Raji (cell line): ENCODE results near the gene EXOC4.

Source experiments
- POLR2A ChIP-seq: IDR thresholded peaks from 2 replicates; pipeline ENCODE4 v1.6.1; 2011; ENCODE audit warnings: low read depth, low read length, control low read depth; ENCODE audit not compliant: insufficient read depth

The EXOC4 gene

DNA sequence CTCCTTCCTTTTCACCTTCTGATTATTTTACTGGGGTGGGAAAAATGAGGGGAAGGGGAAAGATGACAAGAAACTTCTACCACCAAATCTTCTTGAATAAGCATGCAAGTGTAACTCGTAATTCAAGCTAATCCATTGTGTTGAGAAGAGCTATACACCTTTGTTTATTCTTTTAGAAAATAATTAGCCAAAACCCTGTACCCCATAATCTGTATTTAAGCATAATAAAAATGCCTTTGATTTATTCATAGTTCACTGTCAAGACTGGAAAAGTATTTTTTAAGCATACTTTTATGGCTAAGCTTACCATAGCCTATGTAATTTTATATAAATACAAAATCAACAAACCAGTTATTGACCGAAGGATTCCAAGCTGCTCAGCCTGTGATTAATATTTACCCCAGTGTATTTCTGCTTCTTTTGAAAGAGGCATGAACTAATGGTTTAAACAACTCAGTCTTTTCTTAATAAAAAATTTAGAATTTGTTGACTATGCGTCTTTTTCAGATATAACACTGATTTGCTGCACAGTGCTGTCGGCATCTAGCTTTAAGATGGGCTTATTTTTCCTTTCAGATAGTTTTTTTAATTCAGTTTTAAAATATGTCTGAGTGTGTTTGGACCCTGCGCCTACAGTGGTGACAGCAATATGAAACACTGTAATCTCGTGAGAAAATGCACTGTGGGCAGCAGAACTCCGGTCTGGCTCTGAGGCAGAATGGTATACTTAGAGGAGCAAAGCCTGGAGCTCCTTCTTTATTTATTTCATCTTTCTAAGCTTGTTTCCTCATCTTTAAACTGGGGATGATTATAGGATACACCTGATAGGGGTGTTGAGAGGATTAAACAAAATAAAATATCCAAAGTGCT lies 635.4 kb downstream of the EXOC4 start:
- TF ChIP-seq POLR2A, result no peak

DNA sequence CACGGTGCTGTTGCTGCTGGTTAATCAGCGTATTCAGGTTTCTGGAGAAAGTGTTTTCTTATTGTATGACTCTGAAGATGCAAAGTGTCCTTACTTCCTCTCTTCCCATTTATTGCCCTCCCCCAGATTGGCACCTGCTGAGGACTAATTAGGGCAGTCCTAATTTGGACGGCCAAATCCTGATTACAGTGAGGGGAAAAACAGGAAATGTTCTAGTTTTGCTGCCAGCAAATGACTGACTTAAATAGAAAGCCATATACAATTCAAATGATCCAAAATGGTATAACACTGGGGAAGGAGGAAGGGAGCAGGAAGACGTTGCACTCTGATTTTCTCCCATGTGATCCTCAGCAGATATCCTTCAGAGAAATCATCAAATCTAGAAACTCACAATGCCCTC lies 651.9 kb downstream of the EXOC4 start:
- no peak for TF ChIP-seq POLR2A

DNA sequence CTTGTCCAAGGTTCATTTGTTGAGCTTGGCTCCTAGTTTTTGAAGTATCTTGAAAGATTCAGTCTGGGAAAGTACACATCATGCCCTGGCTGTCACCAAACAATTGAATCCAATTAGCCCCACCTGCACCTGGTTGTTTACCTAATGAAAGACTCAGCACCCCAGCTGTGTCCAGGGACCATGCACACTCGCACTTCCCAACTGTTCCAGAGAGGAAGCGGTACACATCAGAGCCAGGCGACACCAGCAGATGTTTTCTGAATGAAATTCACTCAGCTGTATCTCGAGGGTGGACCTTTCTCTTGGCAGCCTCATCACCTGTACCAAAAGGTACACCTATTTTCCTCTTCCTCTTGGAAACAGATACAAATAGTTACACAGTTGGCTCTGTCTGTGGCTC lies 657.9 kb downstream of the EXOC4 start:
- TF ChIP-seq POLR2A, result no peak

DNA sequence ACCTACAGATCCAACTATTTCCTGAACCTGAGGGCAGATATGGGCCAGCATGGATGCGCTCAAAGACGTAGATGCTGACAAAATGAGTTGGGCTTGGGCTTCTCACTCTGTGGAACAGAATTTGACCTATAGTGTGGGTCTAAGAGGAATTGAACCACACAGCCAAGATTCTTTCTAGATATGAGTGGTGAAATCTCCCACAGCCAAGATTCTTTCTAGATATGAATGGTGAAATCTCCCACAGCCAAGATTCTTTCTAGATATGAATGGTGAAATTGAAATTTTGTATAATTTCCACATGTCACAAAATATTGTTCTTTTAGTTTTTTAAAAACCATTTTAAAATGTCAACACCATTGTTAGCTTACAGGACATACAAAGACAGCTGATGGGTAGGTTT lies 658.8 kb downstream of the EXOC4 start:
- TF ChIP-seq POLR2A, result no peak

DNA sequence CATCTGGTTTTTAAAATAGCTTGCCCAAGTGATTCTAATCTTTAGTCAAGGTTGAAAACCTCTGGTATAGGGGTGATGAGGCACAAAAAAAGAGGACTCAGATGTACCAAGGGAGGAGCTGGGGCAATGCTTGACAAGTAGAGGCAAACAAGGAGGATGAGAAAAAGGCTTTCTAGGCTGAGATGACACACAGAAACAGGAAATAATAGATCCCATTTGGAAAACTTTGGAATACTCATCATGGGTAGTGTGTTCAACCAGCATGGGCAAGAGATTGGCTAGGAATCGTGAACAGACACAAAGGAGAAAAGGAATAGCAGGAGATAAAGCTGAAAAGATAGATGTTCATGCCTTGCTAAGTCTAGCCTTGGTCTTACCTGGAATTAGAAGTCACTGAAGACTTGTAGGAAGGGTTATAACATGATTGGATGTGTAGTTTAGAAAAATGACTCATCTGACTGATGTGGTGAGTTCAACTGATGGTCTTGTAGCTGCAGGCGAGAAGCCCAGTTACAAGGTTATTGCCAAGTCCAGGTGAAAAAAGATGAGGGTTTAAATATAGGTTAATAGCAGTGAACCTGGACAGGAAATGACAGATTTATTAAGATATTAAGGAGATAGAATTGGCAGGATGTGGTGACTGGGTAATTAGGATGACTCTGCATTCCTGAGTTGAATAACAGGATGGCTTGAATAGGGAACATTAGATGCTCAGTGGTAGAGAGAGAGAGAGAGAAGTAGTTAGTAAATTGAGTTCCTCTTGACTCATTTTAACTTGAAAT lies 660.2 kb downstream of the EXOC4 start:
- no peak for TF ChIP-seq POLR2A

DNA sequence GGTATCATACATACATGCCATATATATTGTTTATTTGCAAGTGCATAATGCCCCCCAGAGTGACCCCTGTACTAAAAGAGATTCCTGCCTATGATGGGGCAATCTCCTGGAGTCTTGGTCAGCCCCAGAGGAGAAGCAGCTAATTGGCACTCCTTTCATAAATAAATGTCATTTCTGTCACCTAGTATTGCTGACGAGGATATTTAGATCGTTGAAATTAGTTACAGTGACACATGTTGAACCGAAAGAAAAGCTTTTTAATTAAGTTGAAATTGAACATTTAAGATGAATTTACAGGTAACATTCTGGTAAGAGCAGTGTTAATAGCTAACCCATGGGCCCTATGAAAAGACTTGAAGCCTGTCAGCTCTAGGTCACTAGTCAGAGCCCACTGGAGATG lies 663.7 kb downstream of the EXOC4 start:
- no peak for TF ChIP-seq POLR2A

DNA sequence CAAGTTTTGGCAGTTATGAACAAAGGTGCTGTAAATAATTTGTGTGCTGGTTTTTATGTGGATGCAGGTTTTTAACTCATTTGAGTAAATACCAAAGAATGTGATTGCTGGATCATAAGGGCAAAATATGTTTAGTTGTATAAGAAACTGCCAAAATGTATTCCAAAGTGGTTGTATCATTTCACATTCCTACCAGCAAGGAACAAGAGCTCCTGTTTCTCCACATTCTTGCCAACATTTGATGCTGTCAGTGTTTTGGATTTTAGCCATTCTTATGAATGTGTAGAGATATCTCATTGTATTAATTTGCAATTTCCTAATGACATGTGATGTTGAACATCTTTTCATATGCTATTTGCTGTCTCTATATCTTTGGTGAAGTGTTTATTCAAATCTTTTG lies 666.9 kb downstream of the EXOC4 start:
- no peak for TF ChIP-seq POLR2A

DNA sequence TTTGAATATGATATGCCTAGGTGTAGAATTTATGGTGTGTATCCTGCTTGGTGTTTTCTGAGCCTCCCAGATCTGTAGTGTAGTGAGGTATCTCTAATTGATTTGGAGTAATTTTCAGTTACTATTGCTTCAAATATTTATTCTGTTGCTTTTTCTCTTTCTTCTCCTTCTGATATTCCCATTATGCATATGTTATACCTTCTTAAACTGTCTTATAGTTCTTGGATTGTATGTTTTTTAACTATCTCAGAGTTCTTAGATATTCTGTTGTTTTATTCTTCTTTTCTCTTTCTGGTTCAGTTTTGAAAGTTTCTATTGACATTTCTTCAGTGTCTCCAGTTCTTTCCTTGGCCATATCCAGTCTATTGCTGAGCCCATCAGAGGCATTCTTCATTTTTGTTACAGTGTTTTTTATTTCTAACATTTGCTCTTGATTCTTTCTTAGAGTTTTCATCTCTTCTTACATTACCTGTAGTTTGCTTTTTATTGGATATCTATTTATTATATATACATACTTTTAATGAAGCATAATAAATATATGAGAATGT lies 668.8 kb downstream of the EXOC4 start:
- TF ChIP-seq POLR2A, result no peak

DNA sequence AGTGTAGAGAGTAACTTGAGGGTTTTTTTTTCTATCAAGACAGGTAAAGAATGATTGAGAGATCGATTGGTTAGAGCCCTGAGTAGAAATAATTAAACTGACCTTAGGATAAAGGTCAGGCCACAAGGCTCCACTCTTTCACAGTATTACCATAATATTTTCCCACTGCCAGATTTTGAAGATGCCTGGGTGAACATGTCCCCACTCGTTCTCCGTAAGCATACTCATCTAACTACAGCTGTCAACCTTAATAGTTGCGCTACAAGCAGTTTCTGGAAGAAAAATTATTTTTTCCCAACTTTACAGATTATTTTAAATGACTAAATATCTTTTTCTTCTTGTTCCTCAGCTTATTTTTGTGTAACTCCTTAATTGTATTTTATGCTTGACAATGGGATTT lies 671.1 kb downstream of the EXOC4 start:
- no peak for TF ChIP-seq POLR2A

DNA sequence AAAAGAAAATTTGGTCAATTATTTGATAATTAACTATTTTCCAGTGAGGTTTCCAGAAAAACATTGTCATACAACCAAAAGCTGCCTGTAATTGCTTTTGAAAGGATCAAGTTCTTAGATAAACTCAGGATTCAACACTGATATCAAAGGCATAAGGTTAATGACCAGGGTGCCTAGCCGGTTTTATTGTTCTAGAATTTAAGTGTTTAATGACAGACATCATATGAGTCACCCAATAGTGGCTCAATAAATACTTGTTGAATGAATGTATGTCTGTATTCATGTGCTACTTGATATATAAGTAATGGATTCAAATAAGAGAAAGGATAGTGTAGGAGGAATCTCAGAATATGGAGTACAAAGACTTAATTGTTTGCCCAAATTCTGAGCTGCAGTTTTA lies 678.2 kb downstream of the EXOC4 start:
- no peak for TF ChIP-seq POLR2A

DNA sequence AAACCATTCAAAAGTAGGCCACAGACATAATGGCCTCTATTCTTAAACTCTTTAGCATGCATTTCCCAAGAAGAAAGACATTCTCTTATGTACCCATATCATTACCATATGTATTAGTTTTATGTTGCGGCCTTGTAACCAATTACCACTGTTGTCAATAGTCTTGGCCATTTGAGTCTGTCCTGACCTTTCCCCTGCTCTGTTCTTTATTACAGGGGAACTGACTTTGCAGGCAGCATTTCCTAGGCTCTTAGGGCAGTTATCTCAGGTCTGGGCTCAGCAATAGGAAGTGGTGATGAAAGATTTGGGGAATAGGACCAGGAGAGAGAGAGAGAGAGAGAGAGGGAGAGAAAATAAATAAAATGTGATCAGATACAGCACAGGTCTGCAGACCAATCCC lies 679.7 kb downstream of the EXOC4 start:
- no peak for TF ChIP-seq POLR2A

DNA sequence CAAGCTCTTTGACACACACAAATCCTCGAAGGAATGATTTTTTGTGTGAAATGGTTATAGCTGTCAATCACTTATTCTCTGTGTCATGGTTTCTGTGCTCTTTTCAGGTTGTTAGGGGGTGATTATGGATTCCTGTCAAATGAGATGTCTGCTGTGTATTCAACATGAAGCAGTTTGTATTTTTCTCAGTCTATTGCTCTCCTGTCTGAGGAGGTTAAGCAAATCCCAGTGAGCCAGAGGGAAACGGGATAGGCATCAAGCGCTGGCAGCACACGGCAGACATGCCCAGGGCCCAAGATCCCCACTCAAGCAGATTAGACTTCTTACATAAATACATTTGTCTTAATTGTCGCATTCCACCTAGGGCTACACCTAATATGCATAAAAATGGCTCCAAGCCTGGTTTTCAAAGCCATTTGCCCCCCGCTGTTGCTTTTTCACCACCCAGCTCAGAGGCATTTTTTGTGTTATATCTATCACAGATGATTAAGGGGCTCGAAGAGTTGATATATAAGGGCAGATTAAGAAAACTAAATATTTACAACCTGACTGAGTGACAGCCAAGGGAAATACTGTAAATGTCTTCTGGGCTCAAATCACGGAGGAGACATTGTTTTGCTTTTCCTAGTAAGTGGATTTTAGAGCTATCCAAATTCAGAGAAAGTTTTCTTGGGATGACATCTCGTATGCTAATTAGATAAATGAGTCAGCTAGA lies 681.5 kb downstream of the EXOC4 start:
- no peak for TF ChIP-seq POLR2A

DNA sequence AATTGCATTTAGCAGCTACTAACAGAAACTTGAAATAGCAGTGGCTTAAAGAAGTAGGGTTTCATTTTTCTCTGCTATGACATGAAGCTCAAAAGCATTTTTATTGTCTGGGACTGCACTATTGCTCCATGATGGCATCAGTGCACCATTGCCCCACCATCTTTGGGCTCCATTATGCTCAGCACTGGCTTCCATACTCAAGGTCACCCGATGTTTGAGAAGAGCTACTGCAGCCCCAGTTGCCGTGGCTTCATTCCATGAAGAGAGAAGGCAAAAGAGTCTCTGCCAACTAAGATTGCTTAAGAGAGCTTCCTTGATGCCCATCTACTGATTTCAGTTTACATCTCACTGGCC lies 682.1 kb downstream of the EXOC4 start:
- no peak for TF ChIP-seq POLR2A

DNA sequence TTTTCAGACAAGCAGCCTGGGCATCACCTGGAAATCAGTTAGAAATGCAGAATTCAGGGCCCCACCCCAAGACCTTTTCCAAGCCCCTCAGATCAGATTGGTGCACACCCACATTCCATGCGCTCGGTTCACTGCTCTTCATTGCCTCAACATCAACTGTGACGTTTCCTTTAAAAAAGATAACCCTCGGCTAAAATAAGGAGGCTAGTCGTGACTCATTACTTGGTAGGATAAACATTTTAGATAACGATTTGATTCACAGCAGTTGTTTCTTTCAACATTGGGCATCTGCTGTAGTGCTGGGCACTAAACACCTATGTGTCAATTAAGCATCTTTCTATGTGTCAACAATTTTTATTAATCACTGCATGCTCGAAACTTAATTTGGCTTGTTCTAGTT lies 683.2 kb downstream of the EXOC4 start:
- no peak for TF ChIP-seq POLR2A

DNA sequence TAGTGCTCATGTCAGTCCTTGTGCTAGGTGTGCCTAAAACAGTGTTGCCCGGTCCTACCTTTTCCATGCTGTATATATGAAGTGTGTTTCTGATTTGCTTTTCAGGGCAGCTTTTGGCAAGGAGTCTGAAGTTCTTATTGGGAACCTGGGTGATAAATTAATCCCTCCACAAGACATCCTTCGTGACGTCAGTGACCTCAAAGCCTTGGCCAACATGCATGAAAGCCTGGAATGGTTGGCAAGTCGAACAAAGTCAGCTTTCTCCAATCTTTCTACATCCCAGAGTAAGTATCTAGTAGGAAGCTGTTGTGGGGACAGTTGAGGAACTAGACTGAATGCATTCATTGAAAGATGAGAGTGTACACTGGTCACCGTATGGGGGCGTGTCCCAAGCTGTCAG lies 684.9 kb downstream of the EXOC4 start:
- no peak for TF ChIP-seq POLR2A
